ENCODE results near the gene MSLN.
"Not testable (repeated sequence)": the region's sequence is repeated elsewhere in the genome, so short reads cannot be mapped to it uniquely, and the experiment has no call there.

The MSLN gene

GRCh38 chr16:775236-775796 is 14.8 kb downstream of the MSLN start:
- DNase-seq (no peak), ATAC-seq (no peak)

- ATAC-seq, DNase-seq: not testable (repeated sequence)
Observed at GRCh38 chr16:776298-776697, 15.8 kb downstream of the MSLN start.

- ATAC-seq = no peak
- DNase-seq = no peak
Observed at GRCh38 chr16:776824-777223, 16.3 kb downstream of the MSLN start.

GRCh38 chr16:777826-778225 is 17.3 kb downstream of the MSLN start:
- DNase-seq = no peak

GRCh38 chr16:778447-778846 is 17.9 kb downstream of the MSLN start:
- no peak for DNase-seq
- ATAC-seq = no peak

More at GRCh38 chr16:777826-778225, 17.3 kb downstream of the MSLN start:
- no peak for ATAC-seq

GRCh38 chr16:778909-779527 is 18.5 kb downstream of the MSLN start:
- ATAC-seq = no peak
- DNase-seq = no peak

- DNase-seq (no peak), ATAC-seq (no peak)
Observed at GRCh38 chr16:779561-779960, 19.0 kb downstream of the MSLN start.

GRCh38 chr16:780296-780695 is 19.8 kb downstream of the MSLN start:
- DNase-seq (no peak), ATAC-seq (no peak)

- ATAC-seq = no peak
- DNase-seq = no peak
Observed at GRCh38 chr16:781346-782010, 20.9 kb downstream of the MSLN start.

- no peak for DNase-seq
- no peak for ATAC-seq
Observed at GRCh38 chr16:782258-782657, 21.7 kb downstream of the MSLN start.

GRCh38 chr16:782766-783403 is 22.4 kb downstream of the MSLN start:
- no peak for ATAC-seq
- DNase-seq = no peak

GRCh38 chr16:783404-784161 is 23.0 kb downstream of the MSLN start:
- no peak for DNase-seq
- ATAC-seq = no peak

GRCh38 chr16:784431-784830 is 23.9 kb downstream of the MSLN start:
- DNase-seq = no peak
- no peak for ATAC-seq

- DNase-seq = peak; percentile 87
- peak; percentile 21 for ATAC-seq
Observed at GRCh38 chr16:785563-786535, 25.3 kb downstream of the MSLN start.

- DNase-seq (no peak), ATAC-seq (no peak)
Observed at GRCh38 chr16:787321-787966, 26.9 kb downstream of the MSLN start.

GRCh38 chr16:787978-788398 is 27.5 kb downstream of the MSLN start, which contains the start of gene RPUSD1:
TSS of gene RPUSD1 (minus strand) at chr16:788381. CDS start at chr16:787737, 644 bp downstream.
- ATAC-seq (peak; percentile 8), DNase-seq (no peak)

GRCh38 chr16:788399-789126 is 28.0 kb downstream of the MSLN start, which contains the start of gene CHTF18:
TSS of gene CHTF18 (plus strand) at chr16:788620. CDS start at chr16:788685, 65 bp downstream.
- ATAC-seq = peak; percentile 85
- peak; percentile 94 for DNase-seq

- ATAC-seq (no peak), DNase-seq (no peak)
Observed at GRCh38 chr16:789191-789850, 28.8 kb downstream of the MSLN start.

GRCh38 chr16:790086-790485 is 29.6 kb downstream of the MSLN start:
- ATAC-seq (no peak), DNase-seq (no peak)
